K562 (cell line): ENCODE results near the gene OR6S1. TPM values are rescaled to one million over a fixed set of nuclear protein-coding genes. Genes with fewer than 3 reads are reported as not detected.

ENCODE experiments used
- AFF1 ChIP-seq, 2 experiments: fragments of 450-650 bp; IDR thresholded peaks; 2 replicates each; pipeline ENCODE4 v1.6.1; 2018; ENCODE audit warnings: mild to moderate bottlenecking in 2 of 2, low read depth in 1 of 2; ENCODE audit not compliant: partially characterized antibody in 2 of 2
- ARID1B ChIP-seq: fragments of 450-650 bp; IDR thresholded peaks from 2 replicates; pipeline ENCODE4 v1.6.1; 2016; ENCODE audit warnings: antibody characterized with exemption, mild to moderate bottlenecking, inconsistent platforms
- BDP1 ChIP-seq: IDR thresholded peaks from 3 replicates; pipeline ENCODE4 v1.6.1; 2011; ENCODE audit not compliant: insufficient read length, insufficient read depth
- CTCF ChIP-seq, 3 experiments: IDR thresholded peaks in 2 of 3; conservative IDR thresholded peaks in 1 of 3; 2 replicates each; pipeline ENCODE4 v1.5.1; 2011 to 2012; ENCODE audit warnings: low read length in 3 of 3, mild to moderate bottlenecking in 3 of 3, control low read depth in 2 of 3, improper control_type of control experiment in 1 of 3, inconsistent platforms in 1 of 3, low read depth in 1 of 3, mixed read lengths in 1 of 3, moderate library complexity in 1 of 3; ENCODE audit not compliant: insufficient read depth in 2 of 3
- ELF4 ChIP-seq: fragments of 450-650 bp; formaldehyde crosslinking; IDR thresholded peaks from 2 replicates; pipeline ENCODE4 v1.4.0; 2022; ENCODE audit warnings: missing genetic modification characterization
- ELK3 ChIP-seq: fragments of 450-650 bp; formaldehyde crosslinking; IDR thresholded peaks from 2 replicates; pipeline ENCODE4 v1.4.0; 2020; ENCODE audit warnings: mild to moderate bottlenecking
- EP400 ChIP-seq: fragments of 450-650 bp; IDR thresholded peaks from 2 replicates; pipeline ENCODE4 v1.6.1; 2017; ENCODE audit warnings: antibody characterized with exemption, mild to moderate bottlenecking, moderate library complexity
- FOXP4 ChIP-seq: sonication (generic); formaldehyde crosslinking; IDR thresholded peaks from 2 replicates; pipeline ENCODE4 v1.8.0; 2022; ENCODE audit warnings: mild to moderate bottlenecking, missing genetic modification reagents, borderline replicate concordance
- GABPB2 ChIP-seq: fragments of 250-450 bp; sonication (Bioruptor Pico); conservative IDR thresholded peaks from 2 replicates; pipeline ENCODE4 v1.5.1; 2021; ENCODE audit warnings: mild to moderate bottlenecking
- KLF16 ChIP-seq: IDR thresholded peaks from 2 replicates; pipeline ENCODE4 v1.6.1; 2016; ENCODE audit warnings: antibody characterized with exemption
- LEF1 ChIP-seq: fragments of 450-650 bp; IDR thresholded peaks from 2 replicates; pipeline ENCODE4 v1.6.1; 2016; ENCODE audit warnings: mild to moderate bottlenecking
- MBD2 ChIP-seq: sonication (generic); IDR thresholded peaks from 2 replicates; pipeline ENCODE4 v1.6.1; 2016; ENCODE audit warnings: low read depth, borderline replicate concordance
- MCM3 ChIP-seq: fragments of 450-650 bp; IDR thresholded peaks from 2 replicates; pipeline ENCODE4 v1.6.1; 2016
- NBN ChIP-seq: fragments of 450-650 bp; IDR thresholded peaks from 2 replicates; pipeline ENCODE4 v1.6.1; 2016; ENCODE audit warnings: low read depth, mild to moderate bottlenecking
- NRF1 ChIP-seq, 2 experiments: fragments of 450-650 bp; IDR thresholded peaks in 1 of 2; conservative IDR thresholded peaks in 1 of 2; 2 replicates each; pipeline ENCODE4 v1.6.1; 2014; ENCODE audit warnings: mild to moderate bottlenecking in 2 of 2
- SRSF1 ChIP-seq: fragments of 200-400 bp; formaldehyde crosslinking; IDR thresholded peaks from 2 replicates; pipeline ENCODE4 v1.6.1; 2017; ENCODE audit warnings: mild to moderate bottlenecking, low read depth, low read length, moderate library complexity
- U2AF1 ChIP-seq: fragments of 200-400 bp; formaldehyde crosslinking; optimal IDR thresholded peaks from 2 replicates; pipeline ENCODE3; 2017; ENCODE audit warnings: mild to moderate bottlenecking, low read depth, low read length, moderate library complexity
- ZNF12 ChIP-seq: sonication (generic); formaldehyde crosslinking; IDR thresholded peaks from 2 replicates; pipeline ENCODE4 v1.4.0; 2020; ENCODE audit warnings: mild to moderate bottlenecking, missing genetic modification reagents
- ZNF436 ChIP-seq: fragments of 250-450, 450-650 bp; sonication (Bioruptor Pico); formaldehyde crosslinking; IDR thresholded peaks from 2 replicates; pipeline ENCODE4 v1.7.0; 2020; ENCODE audit warnings: mild to moderate bottlenecking
- polyA plus RNA-seq, 8 experiments: library from polyadenylated mRNA; depleted of rRNA in 4 of 8; stranded (reverse) in 5 of 8; unstranded in 3 of 8; fragments of >200 nt; fragmentation: Nextera tagmentation in 2 of 8; fragmentation: Illumina TruSeq in 1 of 8; extraction: Ambion mirVana in 2 of 8; extraction: Trizol in 1 of 8; gene quantifications; 2 replicates each; pipeline versions ENCODE4 v1.2.1 to v1.2.3, GENCODE V29; 2011 to 2014; ENCODE audit warnings: inconsistent platforms in 1 of 8, missing spikeins in 1 of 8
- total RNA-seq, 7 experiments: library from RNA; depleted of rRNA in 6 of 7; stranded (reverse); fragments of >200 nt in 6 of 7; fragmentation: Illumina TruSeq in 2 of 7; extraction: Trizol in 2 of 7; gene quantifications; 2 replicates each; pipeline versions ENCODE4 v1.2.1 to v1.2.3, GENCODE V29; 2011 to 2021; ENCODE audit warnings: low replicate concordance in 1 of 7

The OR6S1 gene
- total and polyA plus RNA-seq, 9 of the 15 experiments (the other 6 are each of a cell fraction or from before 2014, with no cell fraction given): not detected

GRCh38 chr14:20613094-20614037 is 28.1 kb downstream of the OR6S1 start (continued):
- TF ChIP-seq GABPB2 (CRISPR knock-in tag) (no peak), ELK3 (CRISPR knock-in tag) (no peak), EP400 (peak; percentile 52), AFF1 (IDR thresholded peaks at IDR 0.05; ENCODE audit: low read depth in 1 of 2, partially characterized antibody in 2 of 2) (peak in 1 of 2 experiments; percentile 33), SRSF1 (no peak), LEF1 (peak; percentile 50), FOXP4 (CRISPR knock-in tag) (0 out of 2 replicates have a peak, but pooled peaks have one; percentile 34), NBN (peak; percentile 77; the same call in 1 of the 2 replicates), ZNF12 (CRISPR knock-in tag) (no peak), NRF1 (conservative IDR thresholded peaks at IDR 0.05 in 1 of 2, IDR thresholded peaks at IDR 0.05 in 1 of 2) (0 out of 4 replicates have a peak, but pooled peaks have one; percentile 9 to 15), ELF4 (CRISPR knock-in tag) (no peak), KLF16 (0 out of 2 replicates have a peak, but pooled peaks have one; percentile 6), MCM3 (no peak), CTCF (IDR thresholded peaks at IDR 0.05 in 2 of 3, conservative IDR thresholded peaks at IDR 0.05 in 1 of 3; ENCODE audit: insufficient read depth in 2 of 3, low read depth in 1 of 3, low read length in 3 of 3) (peak; percentile 44 to 76 (median 58)), U2AF1 (no peak), BDP1 (peak; percentile 45), MBD2 (no peak), ZNF436 (CRISPR knock-in tag) (no peak), ARID1B (no peak)
